NT2/D1 (cell line): Measurements from ENCODE around the gene WDFY4.

ENCODE experiments used
- DNase-seq: peaks from one replicate; pipeline ENCODE4 v3.0.0-alpha.2; 2011; ENCODE audit warnings: low read depth, low spot score
- H3K27me3 ChIP-seq: 2 replicates; pipeline ENCODE4 v1.6.0; 2011; ENCODE audit warnings: mild to moderate bottlenecking; ENCODE audit not compliant: insufficient read length, insufficient read depth
- H3K36me3 ChIP-seq: 2 replicates; pipeline ENCODE4 v1.6.1; 2011; ENCODE audit warnings: mild to moderate bottlenecking, low read length, mixed read lengths; ENCODE audit not compliant: insufficient read depth, insufficient read length
- H3K4me1 ChIP-seq: 2 replicates; pipeline ENCODE4 v1.5.1; 2011; ENCODE audit not compliant: insufficient read depth, insufficient read length
- H3K4me3 ChIP-seq: 2 replicates; pipeline ENCODE4 v1.5.1; 2011; ENCODE audit warnings: low read depth; ENCODE audit not compliant: insufficient read length
- H3K9ac ChIP-seq: 2 replicates; pipeline ENCODE4 v1.6.0; 2011; ENCODE audit warnings: low read depth; ENCODE audit not compliant: insufficient read length
- H3K9me3 ChIP-seq: 2 replicates; pipeline ENCODE4 v1.5.1; 2011; ENCODE audit warnings: mild to moderate bottlenecking, low read length; ENCODE audit not compliant: insufficient read depth
- SUZ12 ChIP-seq: IDR thresholded peaks from 2 replicates; pipeline ENCODE4 v1.6.1; 2011; ENCODE audit not compliant: insufficient read length, insufficient read depth; ENCODE audit errors: extremely low read depth
- YY1 ChIP-seq: IDR thresholded peaks from 2 replicates; pipeline ENCODE4 v1.6.1; 2011; ENCODE audit not compliant: insufficient read length, insufficient read depth
- ZNF274 ChIP-seq: IDR thresholded peaks from 2 replicates; pipeline ENCODE4 v1.6.1; 2011; ENCODE audit warnings: mild to moderate bottlenecking, low read depth, low read length

Gene WDFY4

DNA sequence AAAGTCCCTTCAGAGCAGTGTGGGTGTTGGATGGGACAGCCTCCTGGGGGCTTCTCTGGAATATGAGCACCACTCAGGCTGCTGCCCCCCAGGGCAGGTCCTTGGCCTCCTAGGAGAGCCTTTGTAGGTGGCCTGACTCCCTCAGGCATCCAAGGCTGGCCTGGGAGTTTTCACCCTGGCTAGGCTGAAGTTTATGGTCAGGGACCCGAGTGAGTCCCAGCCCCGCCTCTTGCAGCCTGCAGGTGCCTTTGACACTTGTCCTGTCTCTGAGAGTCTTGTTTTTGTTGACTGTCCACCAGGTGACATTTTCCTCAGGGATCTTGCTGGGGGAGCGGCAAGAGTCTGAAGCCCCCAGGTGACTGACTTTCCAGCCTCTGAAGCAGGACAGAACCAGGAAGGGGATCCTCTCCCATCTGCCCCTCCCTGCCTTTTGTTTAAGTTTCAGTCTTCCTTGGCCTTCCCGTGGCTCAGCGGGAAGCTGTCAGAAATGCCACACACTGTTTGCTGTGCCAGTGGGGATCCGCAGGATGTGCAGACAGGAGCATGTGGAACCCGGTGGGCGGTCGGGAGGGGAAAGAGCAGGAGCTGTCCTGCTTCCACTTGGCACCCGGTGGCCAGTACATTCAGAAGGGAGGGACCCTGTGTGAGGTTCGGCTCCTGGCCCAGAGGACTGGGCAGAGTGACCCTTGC is 195.5 kb downstream of the WDFY4 start:
- DNase-seq = no peak
- Histone ChIP-seq H3K9me3 (no peaks in the 10 kb centered on the region), H3K27me3 (no peaks in the 10 kb centered on the region), H3K36me3 (no peaks in the 10 kb centered on the region), H3K4me3 (no peak overlapping the region), H3K9ac (no peak overlapping the region), H3K4me1 (peaks cover 2% of the 10 kb centered on the region)
- TF ChIP-seq SUZ12 (no peak), YY1 (no peak), ZNF274 (no peak)

DNA sequence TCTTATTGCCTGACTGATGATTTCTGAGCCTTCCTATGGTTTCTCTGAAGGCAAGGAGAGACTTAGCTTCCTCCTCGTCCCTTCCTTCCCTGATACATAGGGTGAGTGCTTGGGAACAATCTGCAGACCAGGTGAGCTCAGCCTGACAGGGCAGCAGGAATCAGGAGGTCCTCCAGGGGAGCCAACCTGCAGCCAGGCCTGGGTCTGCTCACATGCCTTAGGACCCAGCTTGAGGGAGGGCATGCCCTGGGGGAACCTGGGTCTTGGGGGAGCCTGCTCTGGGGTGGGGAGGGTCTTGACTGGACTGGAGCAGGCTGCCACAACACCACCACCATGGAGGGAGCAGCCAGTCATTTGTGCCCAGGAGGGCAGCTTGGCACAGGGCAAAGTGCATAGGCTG is 197.3 kb downstream of the WDFY4 start:
- Histone ChIP-seq H3K36me3 (no peaks in the 10 kb centered on the region), H3K4me1 (peaks cover 2% of the 10 kb centered on the region), H3K9ac (no peak overlapping the region), H3K27me3 (no peaks in the 10 kb centered on the region), H3K4me3 (no peak overlapping the region), H3K9me3 (no peaks in the 10 kb centered on the region)
- no peak for DNase-seq
- TF ChIP-seq ZNF274 = no peak
- no peak for TF ChIP-seq YY1
- TF ChIP-seq SUZ12 = no peak

DNA sequence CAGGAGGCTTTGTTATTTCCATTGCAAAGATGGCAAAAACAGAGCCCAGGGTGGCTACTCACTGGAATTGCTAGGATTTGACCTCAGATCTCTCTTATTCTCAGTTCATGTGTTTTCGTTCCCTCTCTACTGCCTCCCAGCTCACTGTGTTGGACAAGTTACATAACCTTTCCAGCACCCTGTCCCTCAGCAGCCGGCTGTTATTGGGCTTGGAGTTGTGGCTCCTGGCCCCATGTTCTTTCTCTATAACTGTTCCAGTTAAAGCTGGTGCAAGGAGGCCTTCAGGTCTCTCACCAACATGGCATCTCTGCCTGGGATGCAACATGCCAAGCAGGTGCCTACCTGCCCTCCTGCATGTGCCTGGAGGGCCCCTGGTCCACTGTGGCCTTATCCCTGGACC is 198.2 kb downstream of the WDFY4 start:
- no peak for TF ChIP-seq SUZ12
- TF ChIP-seq YY1 = no peak
- no peak for TF ChIP-seq ZNF274
- H3K4me3 ChIP-seq = no peak overlapping the region
- peaks cover 2% of the 10 kb centered on the region for H3K4me1 ChIP-seq
- no peak for DNase-seq
- no peaks in the 10 kb centered on the region for H3K9me3 ChIP-seq
- no peak overlapping the region for H3K9ac ChIP-seq
- H3K27me3 ChIP-seq = no peaks in the 10 kb centered on the region
- H3K36me3 ChIP-seq = no peaks in the 10 kb centered on the region

GRCh38 chr10:48883701-48884100 is 199.0 kb downstream of the WDFY4 start:
- TF ChIP-seq ZNF274 (no peak), SUZ12 (no peak), YY1 (no peak)
- no peaks in the 10 kb centered on the region for H3K4me1 ChIP-seq
- no peaks in the 10 kb centered on the region for H3K9me3 ChIP-seq
- no peak overlapping the region for H3K4me3 ChIP-seq
- H3K36me3 ChIP-seq = no peaks in the 10 kb centered on the region
- H3K9ac ChIP-seq = no peak overlapping the region
- H3K27me3 ChIP-seq = no peaks in the 10 kb centered on the region
- no peak for DNase-seq

GRCh38 chr10:48884179-48885045 is 199.7 kb downstream of the WDFY4 start:
- no peaks in the 10 kb centered on the region for H3K4me1 ChIP-seq
- no peaks in the 10 kb centered on the region for H3K36me3 ChIP-seq
- H3K9me3 ChIP-seq = no peaks in the 10 kb centered on the region
- H3K27me3 ChIP-seq = no peaks in the 10 kb centered on the region
- TF ChIP-seq YY1 (no peak), ZNF274 (no peak), SUZ12 (no peak)
- H3K9ac ChIP-seq = no peak overlapping the region
- H3K4me3 ChIP-seq = no peak overlapping the region
- no peak for DNase-seq

- Histone ChIP-seq H3K4me1 (no peaks in the 10 kb centered on the region), H3K9me3 (no peaks in the 10 kb centered on the region), H3K9ac (no peak overlapping the region), H3K36me3 (no peaks in the 10 kb centered on the region), H3K4me3 (no peak overlapping the region), H3K27me3 (no peaks in the 10 kb centered on the region)
- peak; percentile 9 for DNase-seq
- TF ChIP-seq ZNF274 = no peak
- no peak for TF ChIP-seq SUZ12
Measured at GRCh38 chr10:48885376-48885775, 200.7 kb downstream of the WDFY4 start.

GRCh38 chr10:48887982-48888381 is 203.3 kb downstream of the WDFY4 start:
- no peaks in the 10 kb centered on the region for H3K9me3 ChIP-seq
- H3K9ac ChIP-seq = no peak overlapping the region
- no peak overlapping the region for H3K4me3 ChIP-seq
- no peaks in the 10 kb centered on the region for H3K27me3 ChIP-seq
- no peaks in the 10 kb centered on the region for H3K36me3 ChIP-seq
- DNase-seq = no peak
- TF ChIP-seq ZNF274 (no peak), SUZ12 (no peak), YY1 (no peak)
- no peaks in the 10 kb centered on the region for H3K4me1 ChIP-seq
